CD4-positive, alpha-beta T cell treated with Interleukin-1 beta for 1 hour (primary cell): Measurements from ENCODE around the gene CD9.
A peak's percentile ranks its signal among the peaks of the same experiment; 100 is the strongest.

Experiments used
- DNase-seq, 2 donors: peaks; one replicate each; pipeline ENCODE4 v3.0.0-alpha.2; 2020 to 2022

CD9 gene

DNA sequence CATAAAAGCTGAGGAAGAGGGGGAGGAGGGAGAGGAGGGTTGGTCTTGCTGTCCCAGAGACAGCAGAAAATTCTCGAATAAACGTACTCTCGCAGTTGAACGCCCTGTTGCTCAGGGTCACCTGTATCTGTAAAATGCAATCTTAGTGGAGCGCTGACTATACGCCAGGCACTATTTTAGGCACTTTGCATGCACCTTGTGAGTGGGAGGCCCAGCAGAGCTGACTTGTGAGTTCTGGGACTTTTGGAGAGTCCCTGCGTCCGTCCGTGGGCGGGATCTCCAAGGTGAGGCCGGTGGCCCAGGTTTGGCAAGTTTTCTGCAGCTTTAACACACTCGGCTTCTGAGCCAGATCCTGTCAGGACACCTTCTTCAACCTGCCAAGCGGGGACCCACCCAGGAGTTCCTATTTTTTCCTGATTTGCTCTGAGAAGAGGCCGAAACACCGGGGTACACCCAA lies 77.8 kb downstream of the CD9 start:
- DNase-seq, result peak in 1 of 2 donors; percentile 5

- DNase-seq, result peak; percentile 84 to 86
Measured at GRCh38 chr12:6278439-6279255, 78.4 kb downstream of the CD9 start.

- no peak for DNase-seq
Measured at GRCh38 chr12:6279256-6279628, 79.0 kb downstream of the CD9 start.

- no peak for DNase-seq
Measured at GRCh38 chr12:6279631-6280030, 79.4 kb downstream of the CD9 start.

GRCh38 chr12:6280053-6280469 lies 79.9 kb downstream of the CD9 start:
- DNase-seq, result no peak

DNA sequence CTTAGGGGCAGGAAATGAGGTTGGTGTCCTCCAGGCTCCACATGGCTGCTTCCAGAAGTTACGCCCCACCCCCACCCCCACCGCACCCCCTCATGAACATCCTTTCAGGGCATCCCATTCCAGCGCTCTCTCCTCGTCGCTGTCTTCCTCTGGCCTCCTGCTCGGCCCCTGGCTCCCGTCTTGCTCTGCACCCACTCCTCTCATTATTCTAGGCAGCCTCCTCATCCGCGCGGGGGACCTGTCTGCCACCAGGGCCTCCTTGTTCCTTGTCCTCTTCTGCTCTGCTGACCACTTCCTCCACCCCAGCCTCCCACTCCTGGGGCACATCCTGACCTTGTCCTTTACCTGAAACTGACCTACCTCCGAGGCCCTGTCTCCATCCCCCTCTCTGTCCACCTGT lies 80.5 kb downstream of the CD9 start:
- no peak for DNase-seq

- no peak for DNase-seq
Measured at GRCh38 chr12:6281081-6281809, 81.0 kb downstream of the CD9 start.

DNA sequence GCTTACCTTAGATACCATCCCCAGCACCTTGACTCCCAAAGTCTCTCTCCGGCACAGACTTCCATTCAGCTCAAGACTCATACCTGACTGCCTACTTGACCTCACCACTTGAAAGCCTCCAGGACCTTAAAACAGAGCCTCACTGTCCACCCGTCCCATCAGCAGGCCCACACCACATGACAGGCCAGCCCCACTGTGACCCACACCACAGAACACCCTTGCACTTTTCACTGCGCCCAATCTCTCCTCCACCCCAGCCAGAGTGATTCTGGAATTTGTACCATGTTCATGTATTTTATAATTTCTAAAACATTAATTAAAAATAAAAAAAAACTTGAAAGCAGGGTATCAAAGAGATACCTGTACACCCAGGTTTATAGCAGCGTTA lies 82.2 kb downstream of the CD9 start:
- no peak for DNase-seq

GRCh38 chr12:6284273-6284672 lies 84.1 kb downstream of the CD9 start:
- no peak for DNase-seq

GRCh38 chr12:6285063-6285477 lies 84.9 kb downstream of the CD9 start:
- peak; percentile 56 to 66 for DNase-seq

- DNase-seq, result no peak
Measured at GRCh38 chr12:6285532-6286306, 85.5 kb downstream of the CD9 start.
